OCI-LY7 (cell line): ENCODE measurements around the gene ZNF525. TPM values are rescaled to one million over a fixed set of nuclear protein-coding genes. Genes with fewer than 3 reads are reported as not detected.
A peak's percentile ranks its signal among the peaks of the same experiment; 100 is the strongest.

Source experiments
- BruUV-seq: library from RNA; stranded (reverse); fragments of 400-500 nt; replicated peaks from 2 replicates; lab custom pipeline; 2021; lab: Mats Ljungman, UMichigan
- CTCF ChIA-PET: fragments of 300-600 bp; sonication (Branson Sonifier 250); formaldehyde crosslinking; loops from one replicate; lab custom pipeline; 2022; ENCODE audit warnings: antibody characterized with exemption; ENCODE audit not compliant: unreplicated experiment; lab: Charles Lee
- POLR2A ChIA-PET: fragments of 300-600 bp; sonication (Branson Sonifier 250); formaldehyde crosslinking; loops from one replicate; lab custom pipeline; 2022; ENCODE audit warnings: antibody characterized with exemption; lab: Charles Lee
- DNase-seq: peaks from one replicate; pipeline ENCODE4 v3.0.0-alpha.2; 2015; ENCODE audit warnings: low spot score
- H2AFZ ChIP-seq: fragments of 200-600 bp; sonication (generic), shearing (Covaris generic); 2 replicates; pipeline ENCODE4 v1.6.1; 2014; ENCODE audit warnings: mild to moderate bottlenecking, antibody characterized with exemption, low read length, moderate library complexity
- H3K27ac ChIP-seq: fragments of 200-600 bp; sonication (generic); 2 replicates; pipeline ENCODE4 v1.5.1; 2014; ENCODE audit warnings: mixed run types, low read depth, mild to moderate bottlenecking, moderate library complexity, low read length, inconsistent platforms; ENCODE audit not compliant: poor library complexity, severe bottlenecking
- H3K36me3 ChIP-seq: fragments of 200-600 bp; sonication (generic); 2 replicates; pipeline ENCODE4 v1.6.1; 2014; ENCODE audit warnings: mild to moderate bottlenecking, antibody characterized with exemption, low read length, moderate library complexity, mixed read lengths; ENCODE audit not compliant: insufficient read depth
- H3K4me1 ChIP-seq: fragments of 200-600 bp; sonication (generic); 2 replicates; pipeline ENCODE4 v1.5.1; 2014; ENCODE audit warnings: mild to moderate bottlenecking, low read length; ENCODE audit not compliant: insufficient read depth, poor library complexity, severe bottlenecking
- H3K4me2 ChIP-seq: fragments of 200-600 bp; sonication (generic); 2 replicates; pipeline ENCODE4 v1.6.1; 2014; ENCODE audit warnings: mild to moderate bottlenecking, low read length
- H3K4me3 ChIP-seq: fragments of 200-600 bp; sonication (generic); 2 replicates; pipeline ENCODE4 v1.5.1; 2014; ENCODE audit warnings: mild to moderate bottlenecking, low read depth, low read length; ENCODE audit not compliant: poor library complexity, severe bottlenecking
- H3K79me2 ChIP-seq: fragments of 200-600 bp; sonication (generic); 2 replicates; pipeline ENCODE4 v1.6.1; 2016; ENCODE audit warnings: low read depth, mild to moderate bottlenecking, low read length, moderate library complexity, mixed read lengths; ENCODE audit not compliant: insufficient read depth
- H3K9me2 ChIP-seq: fragments of 200-600 bp; sonication (generic); 2 replicates; pipeline ENCODE4 v1.6.1; 2016; ENCODE audit warnings: mild to moderate bottlenecking, low read length, mixed read lengths; ENCODE audit not compliant: insufficient read depth
- H3K9me3 ChIP-seq: fragments of 200-600 bp; sonication (generic); 2 replicates; pipeline ENCODE4 v1.6.1; 2014; ENCODE audit warnings: mild to moderate bottlenecking, mixed run types, low read length, mixed read lengths
- H4K20me1 ChIP-seq: fragments of 200-600 bp; sonication (generic); 2 replicates; pipeline ENCODE4 v1.6.1; 2014; ENCODE audit warnings: mild to moderate bottlenecking, antibody characterized with exemption, low read length, moderate library complexity, mixed read lengths; ENCODE audit not compliant: insufficient read depth
- CTCF ChIP-seq: fragments of 200-600 bp; sonication (generic); conservative IDR thresholded peaks from 2 replicates; pipeline ENCODE4 v1.5.1; 2014; ENCODE audit warnings: mild to moderate bottlenecking, antibody characterized with exemption, low read length, moderate library complexity, mixed read lengths
- EZH2phosphoT487 ChIP-seq: fragments of 200-600 bp; sonication (generic); IDR thresholded peaks from 2 replicates; pipeline ENCODE4 v1.6.1; 2018; ENCODE audit warnings: low read depth, borderline replicate concordance, mild to moderate bottlenecking, mixed run types, antibody characterized with exemption, low read length, moderate library complexity, mixed read lengths
- intact Hi-C: fragments of 100-400 bp; cut with micrococcal nuclease; formaldehyde crosslinking; loops from one replicate; pipeline ENCODE4 v1.10.0; 2022; ENCODE audit not compliant: unreplicated experiment
- total RNA-seq, 2 experiments: library from RNA; depleted of rRNA in 1 of 2; stranded (reverse); fragments of >200 nt in 1 of 2; shearing (Covaris generic) in 1 of 2; gene quantifications; 2 replicates each; pipeline ENCODE4 v1.2.3, GENCODE V29; 2014 to 2022

ZNF525 gene
- total RNA-seq, 2 experiments from 2014 or later: 21.0 TPM

DNA sequence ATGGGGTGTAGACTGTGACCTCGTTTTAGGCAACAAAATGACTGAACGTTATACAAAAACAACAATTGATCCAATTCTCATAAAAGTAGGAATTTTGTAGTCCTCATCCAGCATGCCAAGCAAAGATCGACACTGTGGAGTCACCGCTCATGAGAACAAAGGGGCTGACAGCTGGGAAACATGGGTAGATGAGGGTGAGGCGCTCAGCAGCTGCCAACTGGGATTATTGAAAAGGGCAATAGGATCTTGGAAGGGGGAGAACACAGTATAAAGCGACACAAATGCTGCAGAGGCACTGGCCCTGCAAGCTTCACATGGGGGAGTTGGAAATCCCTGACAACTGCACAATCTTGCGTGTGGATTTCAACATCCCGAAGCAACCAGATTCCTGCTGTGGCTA, 24.1 kb downstream of the ZNF525 start:
- no peak overlapping the region for H3K4me3 ChIP-seq
- H3K9me2 ChIP-seq: no peaks in the 10 kb centered on the region
- ChIA-PET CTCF (no interaction called here), POLR2A (no interaction called here)
- no peaks in the 10 kb centered on the region for H4K20me1 ChIP-seq
- no peak for DNase-seq
- peaks cover 20% of the 10 kb centered on the region; the same call in 1 of the 2 replicates for H3K9me3 ChIP-seq
- no TSS peak for BruUV-seq
- no peak overlapping the region for H3K4me2 ChIP-seq
- no peaks in the 10 kb centered on the region for H3K79me2 ChIP-seq
- no peak overlapping the region for H3K27ac ChIP-seq
- H2AFZ ChIP-seq: no peak overlapping the region
- intact Hi-C loops: no loop called here
- H3K36me3 ChIP-seq: peaks cover 27% of the 10 kb centered on the region
- TF ChIP-seq EZH2phosphoT487: no peak
- TF ChIP-seq CTCF: no peak
- H3K4me1 ChIP-seq: peaks cover 7% of the 10 kb centered on the region

DNA sequence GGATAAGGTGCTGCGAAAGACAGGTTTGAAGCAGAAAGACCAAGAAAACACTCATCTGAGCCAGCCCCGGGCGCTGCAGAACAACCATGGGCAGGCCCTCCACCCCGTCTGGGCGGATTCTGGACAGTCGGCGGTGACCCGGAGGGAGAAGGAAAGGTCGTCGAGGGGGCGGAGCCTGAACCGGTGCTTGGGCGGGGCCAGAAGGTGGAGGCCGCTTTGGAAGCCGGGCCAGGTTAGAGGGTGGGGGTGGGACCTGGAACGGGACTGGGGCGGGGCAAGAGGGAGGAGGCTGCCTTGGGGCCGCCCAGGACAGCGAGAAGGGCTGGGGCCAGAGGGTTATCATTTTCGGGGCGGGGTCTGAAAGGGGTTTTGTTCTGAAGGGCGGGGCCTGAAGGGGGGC, 24.5 kb downstream of the ZNF525 start:
- intact Hi-C loops: loop anchor here (10.0 kb wide), 1 partner anchor 195 kb away; the partner anchor contains the start of gene ZNF665
- Histone ChIP-seq H3K36me3 (peaks cover 23% of the 10 kb centered on the region), H3K9me3 (peaks cover 16% of the 10 kb centered on the region; the same call in 1 of the 2 replicates), H3K9me2 (no peaks in the 10 kb centered on the region), H3K4me2 (no peak overlapping the region), H2AFZ (no peak overlapping the region), H3K4me1 (peaks cover 10% of the 10 kb centered on the region), H3K4me3 (no peak overlapping the region), H3K79me2 (no peaks in the 10 kb centered on the region), H3K27ac (no peak overlapping the region), H4K20me1 (no peaks in the 10 kb centered on the region)
- ChIA-PET POLR2A (no interaction called here), CTCF (no interaction called here)
- DNase-seq: no peak
- TF ChIP-seq CTCF (no peak), EZH2phosphoT487 (no peak)
- no TSS peak for BruUV-seq

- ChIA-PET CTCF (no interaction called here), POLR2A (no interaction called here)
- TF ChIP-seq CTCF: no peak
- TF ChIP-seq EZH2phosphoT487: no peak
- H3K9me2 ChIP-seq: no peaks in the 10 kb centered on the region
- H4K20me1 ChIP-seq: no peaks in the 10 kb centered on the region
- BruUV-seq: no TSS peak
- H3K79me2 ChIP-seq: peaks cover 13% of the 10 kb centered on the region; the same call in 1 of the 2 replicates
- intact Hi-C loops: loop anchor here (10.0 kb wide), 1 partner anchor 200 kb away; the partner anchor contains the start of gene ZNF665
- H3K36me3 ChIP-seq: peaks cover 13% of the 10 kb centered on the region
- peak overlapping the region; percentile 87 for H3K4me3 ChIP-seq
- H3K27ac ChIP-seq: no peak overlapping the region
- peak overlapping the region; percentile 54 for H3K4me2 ChIP-seq
- DNase-seq: no peak
- 0 out of 2 replicates have a peak, but pooled peaks cover 4% of the 10 kb centered on the region for H3K9me3 ChIP-seq
- peaks cover 15% of the 10 kb centered on the region for H3K4me1 ChIP-seq
- H2AFZ ChIP-seq: peak overlapping the region; percentile 77; the same call in 1 of the 2 replicates
Observed at GRCh38 chr19:53394522-53394973, 29.0 kb downstream of the ZNF525 start.
